HepG2 (cell line): ENCODE measurements around the gene GRK5.

ENCODE experiments used
- PHF20 ChIP-seq: sonication (generic); formaldehyde crosslinking; IDR thresholded peaks from 2 replicates; pipeline ENCODE4 v1.5.0; 2020; ENCODE audit warnings: mild to moderate bottlenecking, missing genetic modification reagents
- SIN3B ChIP-seq: fragments of 150-350 bp; IDR thresholded peaks from 2 replicates; pipeline ENCODE4 v1.6.1; 2014; ENCODE audit warnings: low read length
- TBP ChIP-seq: sonication (generic); formaldehyde crosslinking; IDR thresholded peaks from 2 replicates; pipeline ENCODE4 v1.5.0; 2020; ENCODE audit warnings: missing genetic modification reagents
- ZNF282 ChIP-seq: fragments of 450-650 bp; IDR thresholded peaks from 2 replicates; pipeline ENCODE4 v1.6.1; 2018; ENCODE audit not compliant: partially characterized antibody
- ZNF296 ChIP-seq: sonication (generic); formaldehyde crosslinking; conservative IDR thresholded peaks from 2 replicates; pipeline ENCODE4 v1.5.0; 2020; ENCODE audit warnings: mild to moderate bottlenecking, missing genetic modification reagents
- TF ChIP-seq, protein P1 (sequence below): sonication (generic); formaldehyde crosslinking; IDR thresholded peaks from 2 replicates; pipeline ENCODE4 v1.5.0; 2020; ENCODE audit warnings: mild to moderate bottlenecking, missing genetic modification reagents, moderate library complexity
- TF ChIP-seq, protein P2 (sequence below): IDR thresholded peaks from 2 replicates; pipeline ENCODE4 v1.6.1; 2012; ENCODE audit warnings: inconsistent platforms
- TF ChIP-seq, protein P3 (sequence below), 2 experiments: sonication (generic) in 1 of 2; formaldehyde crosslinking in 1 of 2; IDR thresholded peaks; 2 replicates each; pipeline versions ENCODE4 v1.4.0 to v1.6.1; 2018 to 2020; ENCODE audit warnings: missing genetic modification reagents in 2 of 2, borderline replicate concordance in 1 of 2, low read depth in 1 of 2, mild to moderate bottlenecking in 1 of 2, missing biosample characterization in 1 of 2

DNA sequence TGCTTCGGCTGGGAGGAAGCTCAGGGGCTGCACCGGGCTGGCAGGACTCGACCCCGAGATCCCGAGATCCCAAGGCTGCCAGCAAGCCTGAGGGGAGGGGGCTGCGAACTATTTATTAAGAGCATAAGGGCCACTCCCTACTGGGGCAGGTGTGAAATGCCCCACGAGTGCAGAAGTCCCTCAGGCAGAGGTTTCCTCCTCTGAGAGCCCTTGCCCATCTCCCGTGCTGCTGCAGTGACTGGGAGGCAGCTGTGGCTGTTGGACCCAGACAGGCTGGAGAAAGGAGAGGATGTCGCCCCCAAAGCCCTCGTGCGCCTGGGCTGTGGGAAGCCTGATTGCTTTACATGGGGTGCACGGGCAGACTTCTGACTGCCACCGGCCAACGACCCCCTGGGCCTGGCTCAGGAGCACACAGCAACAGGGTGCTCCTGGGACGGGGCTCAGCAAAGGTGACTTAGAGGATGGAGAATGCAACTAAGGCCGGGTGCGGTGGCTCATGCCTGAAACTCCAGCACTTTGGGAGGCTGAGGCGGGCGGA, 295.3 kb downstream of the GRK5 start:
- TF ChIP-seq, protein P1, sequence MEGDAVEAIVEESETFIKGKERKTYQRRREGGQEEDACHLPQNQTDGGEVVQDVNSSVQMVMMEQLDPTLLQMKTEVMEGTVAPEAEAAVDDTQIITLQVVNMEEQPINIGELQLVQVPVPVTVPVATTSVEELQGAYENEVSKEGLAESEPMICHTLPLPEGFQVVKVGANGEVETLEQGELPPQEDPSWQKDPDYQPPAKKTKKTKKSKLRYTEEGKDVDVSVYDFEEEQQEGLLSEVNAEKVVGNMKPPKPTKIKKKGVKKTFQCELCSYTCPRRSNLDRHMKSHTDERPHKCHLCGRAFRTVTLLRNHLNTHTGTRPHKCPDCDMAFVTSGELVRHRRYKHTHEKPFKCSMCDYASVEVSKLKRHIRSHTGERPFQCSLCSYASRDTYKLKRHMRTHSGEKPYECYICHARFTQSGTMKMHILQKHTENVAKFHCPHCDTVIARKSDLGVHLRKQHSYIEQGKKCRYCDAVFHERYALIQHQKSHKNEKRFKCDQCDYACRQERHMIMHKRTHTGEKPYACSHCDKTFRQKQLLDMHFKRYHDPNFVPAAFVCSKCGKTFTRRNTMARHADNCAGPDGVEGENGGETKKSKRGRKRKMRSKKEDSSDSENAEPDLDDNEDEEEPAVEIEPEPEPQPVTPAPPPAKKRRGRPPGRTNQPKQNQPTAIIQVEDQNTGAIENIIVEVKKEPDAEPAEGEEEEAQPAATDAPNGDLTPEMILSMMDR (CRISPR knock-in tag) = no peak
- TF ChIP-seq PHF20 (no peak), TBP (no peak), ZNF282 (no peak), ZNF296 (CRISPR knock-in tag) (no peak), SIN3B (no peak)
- TF ChIP-seq, protein P2, sequence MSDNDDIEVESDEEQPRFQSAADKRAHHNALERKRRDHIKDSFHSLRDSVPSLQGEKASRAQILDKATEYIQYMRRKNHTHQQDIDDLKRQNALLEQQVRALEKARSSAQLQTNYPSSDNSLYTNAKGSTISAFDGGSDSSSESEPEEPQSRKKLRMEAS = no peak
- TF ChIP-seq, protein P3, sequence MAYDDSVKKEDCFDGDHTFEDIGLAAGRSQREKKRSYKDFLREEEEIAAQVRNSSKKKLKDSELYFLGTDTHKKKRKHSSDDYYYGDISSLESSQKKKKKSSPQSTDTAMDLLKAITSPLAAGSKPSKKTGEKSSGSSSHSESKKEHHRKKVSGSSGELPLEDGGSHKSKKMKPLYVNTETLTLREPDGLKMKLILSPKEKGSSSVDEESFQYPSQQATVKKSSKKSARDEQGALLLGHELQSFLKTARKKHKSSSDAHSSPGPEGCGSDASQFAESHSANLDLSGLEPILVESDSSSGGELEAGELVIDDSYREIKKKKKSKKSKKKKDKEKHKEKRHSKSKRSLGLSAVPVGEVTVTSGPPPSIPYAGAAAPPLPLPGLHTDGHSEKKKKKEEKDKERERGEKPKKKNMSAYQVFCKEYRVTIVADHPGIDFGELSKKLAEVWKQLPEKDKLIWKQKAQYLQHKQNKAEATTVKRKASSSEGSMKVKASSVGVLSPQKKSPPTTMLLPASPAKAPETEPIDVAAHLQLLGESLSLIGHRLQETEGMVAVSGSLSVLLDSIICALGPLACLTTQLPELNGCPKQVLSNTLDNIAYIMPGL (CRISPR knock-in tag; IDR thresholded peaks at IDR 0.05; ENCODE audit: borderline replicate concordance in 1 of 2, low read depth in 1 of 2) = no peak
